Panc1 (cell line): Measurements from ENCODE around the gene NUTM2F. TPM values are rescaled to one million over a fixed set of nuclear protein-coding genes. Genes with fewer than 3 reads are reported as not detected.
"Not testable (repeated sequence)": the region's sequence is repeated elsewhere in the genome, so short reads cannot be mapped to it uniquely, and the experiment has no call there.

Experiments used
- ATAC-seq: fragments of 200-7000 bp; cut with Tn5 transposase; 2 replicates; pipeline ENCODE4 v1.9.1; 2020; ENCODE audit warnings: mild to moderate bottlenecking, moderate library complexity
- BruUV-seq: library from RNA; stranded (reverse); fragments of 400-500 nt; replicated peaks from 2 replicates; lab custom pipeline; 2021; lab: Mats Ljungman, UMichigan
- CTCF ChIA-PET: fragments of 300-600 bp; sonication (Branson Sonifier 250); formaldehyde crosslinking; loops from one replicate; lab custom pipeline; 2022; ENCODE audit warnings: antibody characterized with exemption; lab: Charles Lee
- POLR2A ChIA-PET: fragments of 300-600 bp; sonication (Branson Sonifier 250); formaldehyde crosslinking; loops from one replicate; lab custom pipeline; 2022; ENCODE audit warnings: antibody characterized with exemption; lab: Charles Lee
- DNase-seq: peaks from one replicate; pipeline ENCODE4 v3.0.0-alpha.2; 2010; ENCODE audit warnings: low read depth, low spot score
- H3K27ac ChIP-seq: 2 replicates; pipeline ENCODE4 v1.5.1; 2011; ENCODE audit warnings: mild to moderate bottlenecking, low read length, inconsistent platforms
- H3K27me3 ChIP-seq: fragments of 200-500 bp; sonication (Bioruptor generic); 2 replicates; pipeline ENCODE4 v1.6.0; 2014; ENCODE audit warnings: low read length, inconsistent platforms; ENCODE audit not compliant: control insufficient read depth, insufficient read depth
- H3K36me3 ChIP-seq: fragments of 200-500 bp; sonication (Bioruptor generic); 2 replicates; pipeline ENCODE4 v1.5.1; 2014; ENCODE audit warnings: inconsistent platforms, mild to moderate bottlenecking, low read length, moderate library complexity; ENCODE audit not compliant: control insufficient read depth, insufficient read depth
- H3K4me1 ChIP-seq: 2 replicates; pipeline ENCODE4 v1.5.1; 2011; ENCODE audit warnings: inconsistent platforms, mild to moderate bottlenecking, low read length, moderate library complexity; ENCODE audit not compliant: control insufficient read depth, insufficient read depth
- H3K4me3 ChIP-seq, 2 experiments: 2 replicates each; pipeline ENCODE4 v1.5.1; 2011 to 2012; ENCODE audit warnings: low read depth in 2 of 2, low read length in 2 of 2, mild to moderate bottlenecking in 2 of 2, inconsistent platforms in 1 of 2, moderate library complexity in 1 of 2
- H3K9me3 ChIP-seq: fragments of 200-500 bp; sonication (Bioruptor generic); 2 replicates; pipeline ENCODE4 v1.5.1; 2014; ENCODE audit warnings: low read depth, mild to moderate bottlenecking, inconsistent platforms, low read length, moderate library complexity; ENCODE audit not compliant: control insufficient read depth, insufficient read depth
- POLR2AphosphoS5 ChIP-seq: IDR thresholded peaks from 2 replicates; pipeline ENCODE4 v1.6.1; 2012; ENCODE audit warnings: mild to moderate bottlenecking, low read depth, low read length, moderate library complexity
- REST ChIP-seq, 2 experiments: IDR thresholded peaks; 2 replicates each; pipeline ENCODE4 v1.6.1; 2011 to 2012; ENCODE audit warnings: low read depth in 2 of 2, control low read depth in 1 of 2, low read length in 1 of 2, mild to moderate bottlenecking in 1 of 2, moderate library complexity in 1 of 2; ENCODE audit not compliant: insufficient read depth in 1 of 2
- SIN3A ChIP-seq: IDR thresholded peaks from 2 replicates; pipeline ENCODE4 v1.6.1; 2012; ENCODE audit warnings: low read depth, mild to moderate bottlenecking, low read length, moderate library complexity, borderline replicate concordance; ENCODE audit not compliant: insufficient read depth
- TCF7L2 ChIP-seq: IDR thresholded peaks from 2 replicates; pipeline ENCODE4 v1.6.1; 2011; ENCODE audit warnings: mild to moderate bottlenecking, low read depth, low read length, inconsistent platforms
- in situ Hi-C: cut with HindIII; loops from 2 replicates; pipeline ENCODE4 v1.10.0; 2016; ENCODE audit warnings: low sequenced_read_pairs, low pct_unique_long_range_greater_than_20kb
- intact Hi-C: fragments of 100-400 bp; cut with micrococcal nuclease; formaldehyde crosslinking; loops from one replicate; pipeline ENCODE4 v1.10.0; 2022; ENCODE audit not compliant: unreplicated experiment
- total RNA-seq: library from RNA; stranded (reverse); gene quantifications from one replicate; pipeline ENCODE4 v1.2.1, GENCODE V29; 2021; ENCODE audit not compliant: unreplicated experiment
- TF ChIP-seq, protein P1 (sequence below): fragments of 450-650 bp; IDR thresholded peaks from 2 replicates; pipeline ENCODE4 v1.5.1; 2017; ENCODE audit warnings: mild to moderate bottlenecking

NUTM2F gene
- total RNA-seq, 1 experiment from 2014 or later, result not detected

DNA sequence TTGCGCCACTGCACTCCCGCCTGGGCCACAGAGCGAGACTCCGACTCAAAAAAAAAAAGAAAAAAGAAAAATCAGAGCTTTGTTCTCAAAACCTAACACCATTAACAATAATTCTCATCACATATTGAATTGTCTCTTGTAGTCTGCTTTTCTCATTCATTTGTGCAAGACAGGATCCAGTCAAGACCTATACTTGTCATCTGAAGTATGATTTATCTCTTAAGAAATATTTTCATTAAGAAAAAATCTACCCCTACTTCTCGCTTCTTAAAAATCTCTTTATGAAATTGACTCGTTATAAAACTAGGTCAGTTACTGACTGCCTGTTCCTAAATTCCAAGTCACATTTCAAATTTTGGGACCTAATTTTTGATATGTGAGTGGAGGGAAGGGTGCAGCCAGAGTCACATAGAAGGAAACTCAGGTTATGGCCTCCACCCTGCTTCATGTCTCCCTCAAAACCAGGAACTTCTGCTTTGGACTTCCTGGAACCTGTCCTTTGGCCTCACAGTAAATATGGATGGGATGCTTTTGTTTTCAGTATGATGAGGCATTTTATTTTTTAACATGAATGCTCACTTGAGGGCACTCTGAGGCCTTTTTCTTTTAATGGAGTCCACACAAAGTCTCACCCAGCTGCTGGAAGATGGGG, 50.4 kb downstream of the NUTM2F start:
- no peaks in the 10 kb centered on the region for H3K36me3 ChIP-seq
- ATAC-seq (peak; percentile 33; the same call in 1 of the 2 replicates), DNase-seq (no peak)
- POLR2A ChIA-PET, result no interaction called here
- TF ChIP-seq, protein P1, sequence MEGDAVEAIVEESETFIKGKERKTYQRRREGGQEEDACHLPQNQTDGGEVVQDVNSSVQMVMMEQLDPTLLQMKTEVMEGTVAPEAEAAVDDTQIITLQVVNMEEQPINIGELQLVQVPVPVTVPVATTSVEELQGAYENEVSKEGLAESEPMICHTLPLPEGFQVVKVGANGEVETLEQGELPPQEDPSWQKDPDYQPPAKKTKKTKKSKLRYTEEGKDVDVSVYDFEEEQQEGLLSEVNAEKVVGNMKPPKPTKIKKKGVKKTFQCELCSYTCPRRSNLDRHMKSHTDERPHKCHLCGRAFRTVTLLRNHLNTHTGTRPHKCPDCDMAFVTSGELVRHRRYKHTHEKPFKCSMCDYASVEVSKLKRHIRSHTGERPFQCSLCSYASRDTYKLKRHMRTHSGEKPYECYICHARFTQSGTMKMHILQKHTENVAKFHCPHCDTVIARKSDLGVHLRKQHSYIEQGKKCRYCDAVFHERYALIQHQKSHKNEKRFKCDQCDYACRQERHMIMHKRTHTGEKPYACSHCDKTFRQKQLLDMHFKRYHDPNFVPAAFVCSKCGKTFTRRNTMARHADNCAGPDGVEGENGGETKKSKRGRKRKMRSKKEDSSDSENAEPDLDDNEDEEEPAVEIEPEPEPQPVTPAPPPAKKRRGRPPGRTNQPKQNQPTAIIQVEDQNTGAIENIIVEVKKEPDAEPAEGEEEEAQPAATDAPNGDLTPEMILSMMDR, result no peak
- no peak for TF ChIP-seq TCF7L2
- no peak for TF ChIP-seq SIN3A
- no peak for TF ChIP-seq POLR2AphosphoS5
- no peak for TF ChIP-seq REST (IDR thresholded peaks at IDR 0.05; ENCODE audit: insufficient read depth in 1 of 2, low read depth in 2 of 2, low read length in 1 of 2)
- H3K27me3 ChIP-seq, result no peaks in the 10 kb centered on the region
- intact Hi-C loops, result no loop called here
- H3K4me3 ChIP-seq, result no peak overlapping the region
- peak overlapping the region; percentile 72 for H3K27ac ChIP-seq
- CTCF ChIA-PET, result no interaction called here
- in situ Hi-C loops, result no loop called here
- H3K4me1 ChIP-seq, result peaks cover 4% of the 10 kb centered on the region
- no TSS peak for BruUV-seq
- H3K9me3 ChIP-seq, result peaks cover 9% of the 10 kb centered on the region; the same call in 1 of the 2 replicates

- H3K36me3 ChIP-seq, POLR2A ChIA-PET, intact Hi-C loops, H3K27me3 ChIP-seq, ATAC-seq, H3K4me1 ChIP-seq, H3K9me3 ChIP-seq, BruUV-seq, H3K4me3 ChIP-seq, H3K27ac ChIP-seq, DNase-seq, in situ Hi-C loops, CTCF ChIA-PET: not testable (repeated sequence)
Measured at GRCh38 chr9:94277029-94277428, 51.4 kb downstream of the NUTM2F start.

DNA sequence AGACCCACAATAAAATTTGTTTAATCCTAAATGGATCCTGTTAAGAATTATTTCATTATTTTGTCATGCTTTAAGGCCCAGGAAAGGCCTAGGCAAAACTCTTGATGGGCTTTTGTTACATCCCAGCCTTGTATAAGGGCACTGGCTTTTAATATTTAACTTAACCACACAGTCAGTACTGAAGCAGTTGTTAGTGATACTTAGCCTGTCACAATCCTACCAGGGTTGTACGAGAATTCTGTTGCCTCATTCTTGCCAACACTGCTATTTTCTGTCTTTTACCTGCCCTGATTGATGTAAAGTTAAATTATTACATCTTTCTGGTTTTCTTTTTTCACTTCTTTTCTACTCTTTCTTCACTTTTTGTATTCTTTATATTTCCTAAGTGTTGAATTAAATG, 58.4 kb downstream of the NUTM2F start:
- Histone ChIP-seq H3K9me3 (no peaks in the 10 kb centered on the region), H3K36me3 (no peaks in the 10 kb centered on the region), H3K4me1 (no peaks in the 10 kb centered on the region), H3K27me3 (no peaks in the 10 kb centered on the region), H3K27ac (no peak overlapping the region), H3K4me3 (no peak overlapping the region)
- ChIA-PET POLR2A (no interaction called here), CTCF (no interaction called here)
- DNase-seq (no peak), ATAC-seq (no peak)
- TF ChIP-seq SIN3A (no peak), POLR2AphosphoS5 (no peak), TCF7L2 (no peak), REST (IDR thresholded peaks at IDR 0.05; ENCODE audit: insufficient read depth in 1 of 2, low read depth in 2 of 2, low read length in 1 of 2) (no peak)
- TF ChIP-seq, protein P1, result no peak
- in situ Hi-C loops (no loop called here), intact Hi-C loops (no loop called here)
- BruUV-seq, result no TSS peak
